GM19328 (cell line): ENCODE measurements around the gene RABGAP1L.
"Not testable (repeated sequence)": the region's sequence is repeated elsewhere in the genome, so short reads cannot be mapped to it uniquely, and the experiment has no call there.

Experiments
- ATAC-seq: cut with Tn5 transposase; IDR thresholded peaks from one replicate; pipeline ENCODE4 v1.9.1; 2021; ENCODE audit warnings: mild to moderate bottlenecking, moderate library complexity; ENCODE audit not compliant: unreplicated experiment

The RABGAP1L gene

DNA sequence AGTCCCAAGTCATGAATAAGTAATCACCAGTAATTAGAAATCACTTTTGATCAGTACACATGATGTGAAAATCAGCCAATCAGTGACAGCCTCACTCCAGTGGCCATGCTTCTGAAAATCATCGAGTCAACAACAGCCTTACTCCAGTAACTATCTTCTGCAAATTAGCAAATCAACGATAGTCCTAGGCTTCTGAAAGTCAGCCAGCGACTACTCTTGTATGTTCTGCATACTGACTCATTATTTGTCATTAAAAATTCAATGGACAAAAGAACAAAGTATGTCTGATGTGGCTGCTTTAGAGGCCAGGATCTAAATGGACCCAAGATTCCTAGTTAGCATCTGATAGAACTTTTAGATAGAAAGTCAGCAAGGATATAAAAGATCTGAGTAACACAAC lies 391.0 kb downstream of the RABGAP1L start:
- no peak for ATAC-seq

GRCh38 chr1:174556392-174556791 lies 397.1 kb downstream of the RABGAP1L start:
- no peak for ATAC-seq

DNA sequence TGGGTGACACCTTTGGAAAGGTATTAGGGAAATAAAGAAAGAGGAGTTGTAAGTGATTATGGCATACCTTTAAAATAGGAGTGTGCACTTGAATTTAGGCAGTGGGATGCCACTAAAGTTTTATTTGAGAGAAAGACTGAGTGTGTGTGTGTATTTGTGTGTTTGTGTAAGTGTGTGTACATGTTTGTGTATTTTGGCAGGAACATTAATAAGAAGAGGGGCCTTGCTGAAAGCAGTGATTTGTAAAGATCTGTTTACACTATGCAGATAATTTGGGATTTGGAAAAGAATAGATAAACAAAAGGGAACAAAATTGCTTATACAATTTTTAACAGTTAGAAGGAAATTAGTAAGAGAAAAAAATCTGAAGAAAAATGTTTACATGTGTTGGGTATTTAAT lies 409.2 kb downstream of the RABGAP1L start:
- ATAC-seq: no peak

GRCh38 chr1:174569240-174569639 lies 409.9 kb downstream of the RABGAP1L start:
- ATAC-seq: no peak

GRCh38 chr1:174572771-174573170 lies 413.5 kb downstream of the RABGAP1L start:
- ATAC-seq: no peak

DNA sequence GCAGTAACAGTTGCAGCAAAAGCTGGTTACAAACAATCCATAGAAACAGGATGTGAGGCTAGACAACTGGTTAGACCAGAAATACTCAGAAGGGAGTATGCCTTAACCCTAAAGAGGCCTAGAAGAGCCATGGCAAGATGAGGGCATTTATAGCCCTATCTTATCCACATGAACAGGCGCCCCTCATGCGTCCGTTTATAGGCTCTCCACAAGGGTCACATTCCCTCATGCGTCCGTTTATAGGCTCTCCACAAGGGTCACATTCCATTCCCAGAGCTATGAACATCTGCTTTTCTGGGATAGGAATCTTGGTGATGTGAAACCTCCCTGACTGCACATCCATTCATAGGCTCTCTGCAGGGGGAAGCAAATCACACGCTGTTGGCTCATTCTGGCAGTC lies 416.8 kb downstream of the RABGAP1L start:
- not testable (repeated sequence) for ATAC-seq

DNA sequence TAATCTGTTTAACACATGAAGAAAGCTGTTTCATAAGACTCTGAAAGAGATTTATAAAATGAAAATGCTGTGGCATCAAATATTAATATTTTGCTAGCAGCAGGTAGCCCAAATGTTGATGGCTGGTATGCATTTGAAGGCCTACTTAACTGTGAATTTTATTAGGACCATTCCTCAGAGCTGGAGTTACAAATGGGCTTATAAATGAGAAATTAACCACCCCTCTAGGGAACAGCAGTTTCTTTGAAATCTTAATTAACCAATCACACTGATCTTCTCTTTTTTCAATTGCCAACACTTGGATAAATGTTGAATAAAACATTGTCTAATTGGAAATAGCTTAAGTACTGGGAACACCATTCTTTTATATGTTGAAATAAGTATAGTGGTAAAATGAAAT lies 418.4 kb downstream of the RABGAP1L start:
- ATAC-seq: no peak

- no peak for ATAC-seq
Observed at GRCh38 chr1:174580801-174581200, 421.5 kb downstream of the RABGAP1L start.

GRCh38 chr1:174583316-174583715 lies 424.0 kb downstream of the RABGAP1L start:
- no peak for ATAC-seq

- no peak for ATAC-seq
Observed at GRCh38 chr1:174584071-174584470, 424.8 kb downstream of the RABGAP1L start.

GRCh38 chr1:174588618-174589017 lies 429.3 kb downstream of the RABGAP1L start:
- not testable (repeated sequence) for ATAC-seq

DNA sequence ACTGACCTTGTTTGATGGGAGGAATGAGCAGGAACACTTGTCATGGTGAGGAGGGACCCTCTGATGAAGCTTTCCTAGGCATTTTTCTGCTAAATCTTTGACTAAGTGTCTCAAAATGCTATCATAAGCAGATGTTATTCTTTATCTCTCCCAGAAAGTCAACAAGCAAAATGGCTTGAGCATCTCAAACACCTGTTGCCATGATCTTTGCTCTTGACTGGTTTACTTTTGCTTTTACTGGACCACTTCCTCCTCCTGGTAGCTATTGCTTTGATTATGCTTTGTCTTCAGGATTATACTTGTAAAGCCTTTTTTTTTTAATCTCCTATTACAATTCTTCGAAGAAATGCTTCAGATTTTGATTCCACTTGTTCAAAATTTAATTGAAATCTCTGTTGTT lies 445.9 kb downstream of the RABGAP1L start:
- ATAC-seq: no peak

DNA sequence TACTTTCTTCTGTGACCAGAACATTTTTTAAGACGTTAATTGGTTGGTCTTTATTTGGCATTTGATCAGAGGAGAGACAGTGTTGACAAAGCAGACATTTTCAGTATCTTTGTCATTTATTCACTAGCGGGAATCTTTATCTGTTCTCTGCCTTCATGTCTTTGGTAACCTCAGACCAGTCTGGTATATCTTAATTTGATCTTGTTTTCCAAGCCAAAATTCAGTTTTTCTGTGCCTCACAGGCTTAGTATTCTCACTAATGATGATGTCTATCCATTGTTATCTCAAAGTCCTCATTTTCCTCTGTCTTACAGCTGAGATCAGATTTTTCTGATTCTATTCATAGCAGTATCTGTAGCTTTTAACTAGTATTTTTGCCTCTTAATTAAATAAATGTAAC lies 447.2 kb downstream of the RABGAP1L start:
- no peak for ATAC-seq

DNA sequence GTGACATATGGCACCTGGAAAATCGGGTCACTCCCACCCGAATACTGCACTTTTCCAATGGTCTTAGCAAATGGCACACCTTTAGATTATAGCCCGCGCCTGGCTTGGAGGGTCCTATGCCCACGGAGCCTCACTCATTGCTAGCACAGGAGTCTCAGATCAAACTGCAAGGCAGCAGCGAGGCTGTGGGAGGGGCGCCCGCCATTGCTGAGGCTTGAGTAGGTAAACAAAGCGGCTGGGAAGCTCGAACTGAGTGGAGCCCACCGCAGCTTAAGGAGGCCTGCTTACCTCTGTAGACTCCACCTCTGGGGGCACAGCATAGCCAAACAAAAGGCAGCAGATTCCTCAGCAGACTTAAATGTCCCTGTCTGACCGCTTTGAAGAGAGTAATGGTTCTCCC lies 458.6 kb downstream of the RABGAP1L start:
- not testable (repeated sequence) for ATAC-seq

GRCh38 chr1:174623324-174624035 lies 464.2 kb downstream of the RABGAP1L start:
- no peak for ATAC-seq

DNA sequence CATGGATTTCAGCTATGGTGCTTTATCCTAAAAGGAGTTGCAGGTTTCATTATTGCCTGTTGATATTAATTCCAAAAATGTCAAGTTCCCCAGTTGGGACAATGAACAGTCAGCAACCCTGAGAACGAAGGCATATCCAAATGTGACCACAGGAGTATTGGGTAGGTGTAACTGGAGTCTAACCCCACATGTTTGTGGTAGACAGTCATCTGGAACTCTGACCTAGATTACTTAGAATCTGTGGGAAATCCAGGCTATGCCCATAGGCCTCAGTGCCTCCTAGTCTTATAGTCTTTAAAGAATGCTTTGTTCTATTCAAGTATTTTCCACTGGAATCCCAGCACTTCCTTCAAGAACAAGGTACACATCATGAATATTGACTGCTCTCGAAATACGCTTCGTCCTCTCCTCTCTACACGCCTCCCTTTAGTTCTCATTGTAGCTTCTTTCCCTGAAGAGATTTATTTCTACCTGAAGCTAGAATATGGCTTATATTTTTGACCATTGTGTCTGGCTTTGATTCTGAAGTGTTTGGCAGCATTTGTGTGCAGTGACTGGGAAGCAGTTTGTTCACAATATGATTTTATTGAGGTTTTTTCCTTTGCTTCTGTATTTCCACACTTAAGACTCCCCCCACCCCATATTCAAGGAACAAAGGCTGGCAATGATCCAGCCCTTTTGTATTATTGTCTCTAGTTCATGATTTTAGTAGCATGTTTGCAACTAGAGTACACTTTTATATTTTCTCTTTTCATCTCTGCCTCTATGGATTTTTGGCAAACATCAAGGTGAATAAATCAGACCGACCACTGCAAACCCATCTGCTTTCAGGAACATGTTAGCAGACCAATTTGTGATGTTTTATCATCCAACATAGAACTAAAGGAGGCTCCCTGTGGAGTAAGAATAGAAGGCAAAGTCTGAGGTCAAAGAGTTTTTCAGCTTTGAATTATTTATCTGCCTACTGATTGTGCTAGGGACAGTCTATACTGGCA lies 467.0 kb downstream of the RABGAP1L start:
- ATAC-seq: no peak

- ATAC-seq: no peak
Observed at GRCh38 chr1:174637487-174637886, 478.2 kb downstream of the RABGAP1L start.

GRCh38 chr1:174639461-174639860 lies 480.1 kb downstream of the RABGAP1L start:
- ATAC-seq: no peak

DNA sequence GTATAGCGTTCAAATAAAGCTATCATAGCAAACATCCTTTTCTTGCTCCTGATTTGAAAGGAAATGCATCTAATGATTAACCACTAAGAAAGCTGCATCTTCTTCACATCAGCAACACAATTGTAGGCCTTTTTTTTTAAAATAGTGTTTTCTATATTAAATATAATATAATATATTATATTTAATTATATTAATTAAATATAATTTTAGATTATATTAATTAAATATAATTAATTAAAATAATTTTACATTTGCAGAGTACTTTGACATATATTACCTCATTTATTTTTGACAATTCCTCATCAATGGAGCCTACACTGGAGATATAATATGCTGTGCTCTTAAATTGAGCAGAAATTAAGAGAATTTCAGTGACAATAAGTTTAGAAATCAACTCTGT lies 481.5 kb downstream of the RABGAP1L start:
- no peak for ATAC-seq

- ATAC-seq: no peak
Observed at GRCh38 chr1:174642393-174642792, 483.1 kb downstream of the RABGAP1L start.

- no peak for ATAC-seq
Observed at GRCh38 chr1:174643206-174643605, 483.9 kb downstream of the RABGAP1L start.

DNA sequence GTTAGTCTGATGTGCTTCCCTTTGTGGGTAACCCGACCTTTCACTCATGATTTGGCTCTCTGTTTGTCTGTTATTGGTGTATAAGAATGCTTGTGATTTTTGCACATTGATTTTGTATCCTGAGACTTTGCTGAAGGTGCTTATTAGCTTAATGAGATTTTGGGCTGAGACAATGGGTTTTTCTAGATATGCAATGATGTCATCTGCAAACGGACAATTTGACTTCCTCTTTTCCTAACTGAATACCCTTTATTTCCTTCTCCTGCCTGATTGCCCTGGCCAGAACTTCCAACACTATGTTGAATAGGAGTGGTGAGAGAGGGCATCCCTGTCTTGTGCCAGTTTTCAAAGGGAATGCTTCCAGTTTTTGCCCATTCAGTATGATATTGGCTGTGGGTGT lies 490.3 kb downstream of the RABGAP1L start:
- not testable (repeated sequence) for ATAC-seq
